Kidney (tissue), 14 donors: ENCODE results near the gene STX8. TPM values are rescaled to one million over a fixed set of nuclear protein-coding genes. Genes with fewer than 3 reads are reported as not detected.

ENCODE experiments used
- DNase-seq, 5 donors: peaks; one replicate each; pipeline ENCODE4 v3.0.0-alpha.2; 2013 to 2020
- FAIRE-seq: peaks from 2 replicates; lab custom pipeline; 2012; peaks lifted over from hg19 to GRCh38; lab: Jason Lieb, UNC
- H3K27ac ChIP-seq, 2 donors: one replicate each; pipeline ENCODE4 v1.7.0; 2013; ENCODE audit warnings: low read depth in 2 of 2, low read length in 2 of 2, inconsistent platforms in 1 of 2
- H3K27me3 ChIP-seq: one replicate; pipeline ENCODE4 v1.7.1; 2013; ENCODE audit warnings: low read length, inconsistent platforms; ENCODE audit not compliant: control insufficient read depth, insufficient read depth
- H3K36me3 ChIP-seq, 3 donors: one replicate each; pipeline versions ENCODE4 v1.7.0 to v1.7.1; 2013; ENCODE audit warnings: low read length in 3 of 3, control low read depth in 1 of 3, inconsistent platforms in 1 of 3; ENCODE audit not compliant: insufficient read depth in 3 of 3, control insufficient read depth in 2 of 3
- H3K4me1 ChIP-seq, 3 donors: one replicate each; pipeline versions ENCODE4 v1.7.0 to v1.7.1; 2013; ENCODE audit warnings: low read length in 3 of 3, inconsistent platforms in 1 of 3, low read depth in 1 of 3; ENCODE audit not compliant: control insufficient read depth in 2 of 3, insufficient read depth in 2 of 3
- H3K4me3 ChIP-seq, 3 donors: one replicate each; pipeline versions ENCODE4 v1.7.0 to v1.8.1; 2013; ENCODE audit warnings: low read length in 3 of 3, control low read depth in 1 of 3, inconsistent platforms in 1 of 3
- H3K9ac ChIP-seq, 3 donors: one replicate each; pipeline versions ENCODE4 v1.7.0 to v1.7.1; 2013; ENCODE audit warnings: low read length in 3 of 3, control low read depth in 1 of 3, inconsistent platforms in 1 of 3
- H3K9me3 ChIP-seq, 3 donors: one replicate each; pipeline versions ENCODE4 v1.7.0 to v1.7.1; 2013; ENCODE audit warnings: low read length in 3 of 3, control low read depth in 1 of 3, inconsistent platforms in 1 of 3; ENCODE audit not compliant: control insufficient read depth in 2 of 3, insufficient read depth in 1 of 3
- intact Hi-C: fragments of 100-400 bp; cut with DNase I; formaldehyde crosslinking; loops from one replicate; pipeline ENCODE4 v1.11.1; 2022
- polyA plus RNA-seq: library from polyadenylated mRNA; stranded (reverse); fragments of 350-450 nt; fragmentation: Illumina TruSeq; extraction: RNeasy Lipid Tissue Mini Kit (QIAGEN cat#74804); gene quantifications from one replicate; pipeline ENCODE4 v1.2.3, GENCODE V29; 2014; ENCODE audit warnings: low read depth, low replicate concordance; ENCODE audit not compliant: insufficient read depth
- total RNA-seq: library from RNA; stranded (reverse); fragmentation: NEBNext Ultra II Directional; extraction: Animal tissue kit (Norgen Biotek cat#: 25700); gene quantifications from one replicate; pipeline ENCODE4 v1.2.1, GENCODE V29; 2021
- TF ChIP-seq, protein P1 (sequence below): IDR thresholded peaks from 3 replicates; pipeline ENCODE4 v1.5.1; 2012; ENCODE audit warnings: mild to moderate bottlenecking, moderate library complexity, borderline replicate concordance; ENCODE audit not compliant: insufficient read depth; ENCODE audit errors: extremely low read depth
- donor health status: control.
- donor health status: control.
- donor health status: control.
- donor health status: control.
- donor health status: control.
- donor health status: DM: yes; HTN: yes; CAD: no.
- donor health status: Normal renal cell carcinoma (clear cell type).

STX8 gene
- total and polyA plus RNA-seq, 2 donors from 2014 or later = 67.2 to 127 TPM

DNA sequence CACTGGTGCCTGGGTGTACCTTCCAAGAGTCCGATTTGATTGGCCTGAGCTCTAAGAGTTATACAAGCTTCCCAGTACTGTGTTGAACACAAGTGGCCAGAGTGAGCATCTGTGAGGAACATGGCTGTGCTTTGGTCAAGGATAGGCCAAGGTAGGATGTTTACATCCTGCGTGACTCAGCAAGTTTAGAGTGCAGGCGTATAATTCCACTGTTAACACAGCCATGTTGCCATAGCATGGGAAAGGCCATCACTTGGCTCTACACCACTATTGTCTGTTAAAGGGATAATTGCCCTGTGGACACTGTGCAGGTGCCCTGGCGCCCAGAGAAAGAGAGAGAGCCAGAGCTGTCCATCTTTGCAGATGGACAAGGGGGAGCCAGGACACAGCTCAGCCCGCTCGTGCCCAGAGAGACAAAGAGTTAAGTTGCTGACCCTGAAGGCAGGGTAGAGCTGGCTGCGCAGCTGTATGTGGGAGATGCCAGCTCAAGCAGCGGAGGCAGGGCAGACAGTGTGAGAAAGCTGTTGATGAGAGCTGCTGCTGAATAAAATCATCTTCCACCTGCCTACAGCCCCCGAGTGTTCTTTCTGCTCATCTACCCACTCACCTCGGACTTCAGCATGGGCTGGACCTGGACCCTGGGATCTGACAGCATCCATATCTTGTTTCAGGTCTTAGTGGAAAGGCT lies 12.5 kb upstream of the STX8 start:
- Histone ChIP-seq H3K36me3 (no peaks in the 10 kb centered on the region), H3K4me1 (no peaks in the 10 kb centered on the region), H3K27ac (no peak overlapping the region), H3K9ac (no peak overlapping the region), H3K27me3 (no peaks in the 10 kb centered on the region), H3K4me3 (no peak overlapping the region), H3K9me3 (no peaks in the 10 kb centered on the region)
- FAIRE-seq (no peak), DNase-seq (no peak)
- intact Hi-C loops = no loop called here
- TF ChIP-seq, protein P1, sequence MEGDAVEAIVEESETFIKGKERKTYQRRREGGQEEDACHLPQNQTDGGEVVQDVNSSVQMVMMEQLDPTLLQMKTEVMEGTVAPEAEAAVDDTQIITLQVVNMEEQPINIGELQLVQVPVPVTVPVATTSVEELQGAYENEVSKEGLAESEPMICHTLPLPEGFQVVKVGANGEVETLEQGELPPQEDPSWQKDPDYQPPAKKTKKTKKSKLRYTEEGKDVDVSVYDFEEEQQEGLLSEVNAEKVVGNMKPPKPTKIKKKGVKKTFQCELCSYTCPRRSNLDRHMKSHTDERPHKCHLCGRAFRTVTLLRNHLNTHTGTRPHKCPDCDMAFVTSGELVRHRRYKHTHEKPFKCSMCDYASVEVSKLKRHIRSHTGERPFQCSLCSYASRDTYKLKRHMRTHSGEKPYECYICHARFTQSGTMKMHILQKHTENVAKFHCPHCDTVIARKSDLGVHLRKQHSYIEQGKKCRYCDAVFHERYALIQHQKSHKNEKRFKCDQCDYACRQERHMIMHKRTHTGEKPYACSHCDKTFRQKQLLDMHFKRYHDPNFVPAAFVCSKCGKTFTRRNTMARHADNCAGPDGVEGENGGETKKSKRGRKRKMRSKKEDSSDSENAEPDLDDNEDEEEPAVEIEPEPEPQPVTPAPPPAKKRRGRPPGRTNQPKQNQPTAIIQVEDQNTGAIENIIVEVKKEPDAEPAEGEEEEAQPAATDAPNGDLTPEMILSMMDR = no peak

DNA sequence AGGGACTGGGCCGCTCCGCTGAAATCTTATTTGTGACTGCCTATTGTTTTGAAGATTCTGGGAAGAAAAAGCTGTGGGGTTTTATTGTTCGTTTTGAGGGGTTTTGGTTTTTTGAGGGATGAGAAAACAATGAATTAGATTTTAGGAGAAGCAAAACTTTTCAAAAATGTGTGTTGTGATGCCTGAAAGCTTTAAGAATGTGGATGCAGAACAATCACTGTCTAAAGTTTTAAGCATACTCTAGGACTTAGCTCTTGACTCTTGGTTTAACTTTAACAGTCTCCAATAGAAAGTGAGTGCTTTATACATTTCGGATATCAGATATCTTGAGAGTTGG lies 1.7 kb upstream of the STX8 start:
- TF ChIP-seq, protein P1 = no peak
- H3K36me3 ChIP-seq = no peaks in the 10 kb centered on the region
- peaks cover 0 to 8% (median 6%) of the 10 kb centered on the region in 3 donors for H3K4me1 ChIP-seq
- no peak overlapping the region for H3K27ac ChIP-seq
- DNase-seq (no peak), FAIRE-seq (no peak)
- intact Hi-C loops = no loop called here
- no peaks in the 10 kb centered on the region for H3K27me3 ChIP-seq
- H3K9ac ChIP-seq = no peak overlapping the region
- H3K9me3 ChIP-seq = no peaks in the 10 kb centered on the region
- peak overlapping the region in 1 of 3 donors; percentile 96 for H3K4me3 ChIP-seq

DNA sequence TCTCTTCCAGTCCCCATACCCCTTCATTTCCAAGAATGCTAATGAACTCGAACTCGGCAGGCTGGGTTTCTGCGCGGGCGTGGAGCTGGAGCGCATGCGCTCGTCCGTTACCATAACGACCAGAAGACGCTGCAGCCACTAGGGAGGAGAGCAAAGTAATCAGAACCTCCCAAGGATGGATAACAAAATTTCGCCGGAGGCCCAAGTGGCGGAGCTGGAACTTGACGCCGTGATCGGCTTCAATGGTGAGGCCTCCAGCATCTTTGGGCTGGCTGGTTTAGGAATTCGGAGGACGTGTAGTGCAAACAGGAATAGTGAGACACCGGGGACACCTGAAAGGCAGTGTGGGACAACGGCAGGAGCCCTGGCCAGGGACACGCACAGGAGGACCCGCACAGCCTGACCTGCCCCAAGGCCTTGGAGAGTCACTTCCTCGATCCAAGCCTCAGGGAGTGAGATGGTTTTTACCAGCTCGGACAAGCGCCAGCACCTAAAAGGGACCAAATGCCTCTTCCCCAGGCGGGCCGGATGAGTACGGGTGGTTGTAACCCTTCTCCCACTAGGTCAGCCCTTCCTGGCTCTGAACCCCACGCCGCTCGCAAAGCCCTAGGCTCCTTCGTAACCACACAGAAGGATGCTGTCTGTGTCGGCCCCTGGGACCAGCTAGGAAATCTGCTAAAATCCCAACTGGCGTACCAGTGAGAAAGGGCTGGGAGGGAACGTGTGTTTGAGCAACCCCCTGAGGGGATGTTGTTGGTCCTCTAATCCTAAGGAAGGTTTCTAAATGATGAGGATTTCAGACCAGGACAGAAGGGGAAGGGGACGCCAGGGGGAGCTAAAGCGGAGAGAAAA lies 1.1 kb upstream of the STX8 start, which contains the start of gene CFAP52:
CFAP52 (plus strand) TSS at position 122 of the 852 bp plus-strand sequence; CDS start at position 176, 54 bp downstream.
- H3K9me3 ChIP-seq = no peaks in the 10 kb centered on the region
- DNase-seq (peak; percentile 86 to 92 (median 91)), FAIRE-seq (no peak)
- H3K4me3 ChIP-seq = peak within 1 kb of the TSS; percentile 86 to 96 (median 88)
- TF ChIP-seq, protein P1 = peak; percentile 59
- H3K27ac ChIP-seq = peak within 1 kb of the TSS in 1 of 2 donors; percentile 60
- peaks cover 0 to 8% (median 6%) of the 10 kb centered on the region in 3 donors for H3K4me1 ChIP-seq
- no peaks in the 10 kb centered on the region for H3K36me3 ChIP-seq
- intact Hi-C loops = no loop called here
- H3K27me3 ChIP-seq = no peaks in the 10 kb centered on the region
- peak within 1 kb of the TSS; percentile 77 to 88 (median 80) for H3K9ac ChIP-seq
